WTC11 (cell line): ENCODE results near the gene NFIL3.

ENCODE experiments used
- TF ChIP-seq, protein P1 (sequence below): sonication (generic); formaldehyde crosslinking; IDR thresholded peaks from 2 replicates; pipeline ENCODE4 v1.8.0; 2022; ENCODE audit warnings: mild to moderate bottlenecking, missing genetic modification reagents
- TF ChIP-seq, protein P2 (sequence below): fragments of 200-600 bp; IDR thresholded peaks from 2 replicates; pipeline ENCODE4 v1.8.0; 2022; ENCODE audit warnings: antibody characterized with exemption
- TF ChIP-seq, protein P3 (sequence below): sonication (generic); formaldehyde crosslinking; IDR thresholded peaks from 2 replicates; pipeline ENCODE4 v1.8.1; 2023; ENCODE audit warnings: mild to moderate bottlenecking, missing genetic modification reagents

DNA sequence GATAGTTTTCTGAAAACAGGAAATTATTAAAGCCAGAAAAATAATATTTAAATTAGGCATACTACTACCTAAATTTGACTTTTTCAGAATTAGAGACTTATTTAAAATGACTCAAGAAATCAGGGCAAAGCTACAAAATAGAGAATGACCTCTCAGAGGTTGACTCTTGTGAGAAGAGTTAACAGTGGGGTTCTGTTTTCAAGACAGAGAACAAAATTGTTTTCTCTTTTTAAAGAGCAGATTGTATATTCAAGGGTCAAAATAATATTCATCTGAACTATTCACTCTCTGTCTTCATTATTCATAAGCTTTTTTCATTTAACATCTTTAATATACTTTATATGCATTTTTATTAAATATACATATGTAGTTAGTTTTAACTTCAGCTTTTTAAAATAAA, 40.1 kb downstream of the NFIL3 start:
- TF ChIP-seq, protein P1, sequence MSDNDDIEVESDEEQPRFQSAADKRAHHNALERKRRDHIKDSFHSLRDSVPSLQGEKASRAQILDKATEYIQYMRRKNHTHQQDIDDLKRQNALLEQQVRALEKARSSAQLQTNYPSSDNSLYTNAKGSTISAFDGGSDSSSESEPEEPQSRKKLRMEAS (CRISPR knock-in tag): no peak
- TF ChIP-seq, protein P2, sequence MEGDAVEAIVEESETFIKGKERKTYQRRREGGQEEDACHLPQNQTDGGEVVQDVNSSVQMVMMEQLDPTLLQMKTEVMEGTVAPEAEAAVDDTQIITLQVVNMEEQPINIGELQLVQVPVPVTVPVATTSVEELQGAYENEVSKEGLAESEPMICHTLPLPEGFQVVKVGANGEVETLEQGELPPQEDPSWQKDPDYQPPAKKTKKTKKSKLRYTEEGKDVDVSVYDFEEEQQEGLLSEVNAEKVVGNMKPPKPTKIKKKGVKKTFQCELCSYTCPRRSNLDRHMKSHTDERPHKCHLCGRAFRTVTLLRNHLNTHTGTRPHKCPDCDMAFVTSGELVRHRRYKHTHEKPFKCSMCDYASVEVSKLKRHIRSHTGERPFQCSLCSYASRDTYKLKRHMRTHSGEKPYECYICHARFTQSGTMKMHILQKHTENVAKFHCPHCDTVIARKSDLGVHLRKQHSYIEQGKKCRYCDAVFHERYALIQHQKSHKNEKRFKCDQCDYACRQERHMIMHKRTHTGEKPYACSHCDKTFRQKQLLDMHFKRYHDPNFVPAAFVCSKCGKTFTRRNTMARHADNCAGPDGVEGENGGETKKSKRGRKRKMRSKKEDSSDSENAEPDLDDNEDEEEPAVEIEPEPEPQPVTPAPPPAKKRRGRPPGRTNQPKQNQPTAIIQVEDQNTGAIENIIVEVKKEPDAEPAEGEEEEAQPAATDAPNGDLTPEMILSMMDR: no peak
- TF ChIP-seq, protein P3, sequence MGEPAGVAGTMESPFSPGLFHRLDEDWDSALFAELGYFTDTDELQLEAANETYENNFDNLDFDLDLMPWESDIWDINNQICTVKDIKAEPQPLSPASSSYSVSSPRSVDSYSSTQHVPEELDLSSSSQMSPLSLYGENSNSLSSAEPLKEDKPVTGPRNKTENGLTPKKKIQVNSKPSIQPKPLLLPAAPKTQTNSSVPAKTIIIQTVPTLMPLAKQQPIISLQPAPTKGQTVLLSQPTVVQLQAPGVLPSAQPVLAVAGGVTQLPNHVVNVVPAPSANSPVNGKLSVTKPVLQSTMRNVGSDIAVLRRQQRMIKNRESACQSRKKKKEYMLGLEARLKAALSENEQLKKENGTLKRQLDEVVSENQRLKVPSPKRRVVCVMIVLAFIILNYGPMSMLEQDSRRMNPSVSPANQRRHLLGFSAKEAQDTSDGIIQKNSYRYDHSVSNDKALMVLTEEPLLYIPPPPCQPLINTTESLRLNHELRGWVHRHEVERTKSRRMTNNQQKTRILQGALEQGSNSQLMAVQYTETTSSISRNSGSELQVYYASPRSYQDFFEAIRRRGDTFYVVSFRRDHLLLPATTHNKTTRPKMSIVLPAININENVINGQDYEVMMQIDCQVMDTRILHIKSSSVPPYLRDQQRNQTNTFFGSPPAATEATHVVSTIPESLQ (CRISPR knock-in tag): no peak
